ENCODE data around the gene ERFE. TPM values are rescaled to one million over a fixed set of nuclear protein-coding genes. Genes with fewer than 3 reads are reported as not detected.

ERFE gene
- total and polyA plus RNA-seq, 8 donors, result 0.13 to 1.1 (median 0.82) TPM; not detected in 4

DNA sequence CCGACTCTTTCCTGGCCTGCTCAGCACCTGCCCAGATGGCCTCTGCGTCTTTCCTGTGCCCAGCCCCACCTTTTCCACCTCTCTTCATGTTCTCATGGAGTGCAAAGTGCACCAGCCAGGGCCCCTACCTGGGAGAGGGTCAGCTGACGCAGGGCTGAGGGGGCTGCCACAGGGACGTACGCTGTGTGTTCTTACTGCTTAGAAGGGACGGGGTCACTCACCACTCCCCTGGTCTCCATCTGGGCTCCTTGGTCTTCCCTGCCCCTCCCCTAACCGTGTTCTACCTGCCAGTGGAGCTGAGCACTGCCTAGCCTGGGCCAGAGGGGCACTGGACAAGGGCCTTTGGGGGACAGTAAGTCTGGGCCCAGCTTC lies 8.6 kb downstream of the ERFE start:
- no peak overlapping the region for H3K27ac ChIP-seq
- peak; percentile 1 to 9 for DNase-seq
- TF ChIP-seq POLR2AphosphoS5 (IDR thresholded peaks at IDR 0.05), result no peak
- no peak for TF ChIP-seq POLR2A (IDR thresholded peaks at IDR 0.05)
- no peak for TF ChIP-seq EP300 (IDR thresholded peaks at IDR 0.05)
- TF ChIP-seq, protein P1, sequence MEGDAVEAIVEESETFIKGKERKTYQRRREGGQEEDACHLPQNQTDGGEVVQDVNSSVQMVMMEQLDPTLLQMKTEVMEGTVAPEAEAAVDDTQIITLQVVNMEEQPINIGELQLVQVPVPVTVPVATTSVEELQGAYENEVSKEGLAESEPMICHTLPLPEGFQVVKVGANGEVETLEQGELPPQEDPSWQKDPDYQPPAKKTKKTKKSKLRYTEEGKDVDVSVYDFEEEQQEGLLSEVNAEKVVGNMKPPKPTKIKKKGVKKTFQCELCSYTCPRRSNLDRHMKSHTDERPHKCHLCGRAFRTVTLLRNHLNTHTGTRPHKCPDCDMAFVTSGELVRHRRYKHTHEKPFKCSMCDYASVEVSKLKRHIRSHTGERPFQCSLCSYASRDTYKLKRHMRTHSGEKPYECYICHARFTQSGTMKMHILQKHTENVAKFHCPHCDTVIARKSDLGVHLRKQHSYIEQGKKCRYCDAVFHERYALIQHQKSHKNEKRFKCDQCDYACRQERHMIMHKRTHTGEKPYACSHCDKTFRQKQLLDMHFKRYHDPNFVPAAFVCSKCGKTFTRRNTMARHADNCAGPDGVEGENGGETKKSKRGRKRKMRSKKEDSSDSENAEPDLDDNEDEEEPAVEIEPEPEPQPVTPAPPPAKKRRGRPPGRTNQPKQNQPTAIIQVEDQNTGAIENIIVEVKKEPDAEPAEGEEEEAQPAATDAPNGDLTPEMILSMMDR (IDR thresholded peaks at IDR 0.05), result no peak
- H3K36me3 ChIP-seq, result peaks cover 13 to 57% (median 51%) of the 10 kb centered on the region in 4 donors
- H3K9me3 ChIP-seq, result no peaks in the 10 kb centered on the region
- H3K4me3 ChIP-seq, result no peak overlapping the region
- intact Hi-C loops (cut with DNase I; ENCODE audit: low total_unique reads), result no loop called here
- 87 to 93% (median 89%) methylated on average over 3 to 7 of the region's 7 CpGs for WGBS, 5 donors
- peaks cover 0 to 30% (median 21%) of the 10 kb centered on the region in 3 donors for H3K27me3 ChIP-seq
- H3K4me1 ChIP-seq, result peaks cover 32 to 48% (median 38%) of the 10 kb centered on the region in 4 donors

DNA sequence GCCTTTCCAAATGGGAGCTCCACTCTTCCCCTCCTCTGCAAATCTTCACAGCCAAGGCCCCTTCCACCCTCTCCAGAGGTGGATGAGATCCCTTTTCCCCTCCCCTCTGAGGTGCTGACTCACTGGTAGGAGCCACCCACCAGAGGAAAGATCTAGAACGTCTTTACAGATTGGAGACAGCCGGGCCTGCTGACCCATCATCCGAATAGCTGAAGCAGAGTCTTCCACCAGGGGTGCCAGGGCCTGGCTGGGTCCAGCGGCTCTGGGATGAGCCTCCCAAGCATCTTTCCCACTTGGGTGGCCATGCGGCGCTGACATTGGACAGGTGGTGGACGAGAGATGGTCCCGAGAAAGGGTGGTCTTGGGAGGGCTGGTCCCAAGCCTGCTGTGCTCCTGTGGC lies 9.0 kb downstream of the ERFE start:
- no peak for TF ChIP-seq EP300 (IDR thresholded peaks at IDR 0.05)
- H3K36me3 ChIP-seq, result peaks cover 17 to 61% (median 56%) of the 10 kb centered on the region in 4 donors
- intact Hi-C loops (cut with DNase I; ENCODE audit: low total_unique reads), result no loop called here
- 82 to 91% (median 86%) methylated on average over 7 to 8 of the region's 8 CpGs for WGBS, 5 donors
- no peak overlapping the region for H3K4me3 ChIP-seq
- peak overlapping the region in 3 of 5 donors; percentile 11 to 82 (median 75) for H3K27ac ChIP-seq
- H3K27me3 ChIP-seq, result peaks cover 0 to 26% (median 17%) of the 10 kb centered on the region in 3 donors
- peak; percentile 4 to 15 for DNase-seq
- H3K9me3 ChIP-seq, result no peaks in the 10 kb centered on the region
- peaks cover 32 to 48% (median 38%) of the 10 kb centered on the region in 4 donors for H3K4me1 ChIP-seq

DNA sequence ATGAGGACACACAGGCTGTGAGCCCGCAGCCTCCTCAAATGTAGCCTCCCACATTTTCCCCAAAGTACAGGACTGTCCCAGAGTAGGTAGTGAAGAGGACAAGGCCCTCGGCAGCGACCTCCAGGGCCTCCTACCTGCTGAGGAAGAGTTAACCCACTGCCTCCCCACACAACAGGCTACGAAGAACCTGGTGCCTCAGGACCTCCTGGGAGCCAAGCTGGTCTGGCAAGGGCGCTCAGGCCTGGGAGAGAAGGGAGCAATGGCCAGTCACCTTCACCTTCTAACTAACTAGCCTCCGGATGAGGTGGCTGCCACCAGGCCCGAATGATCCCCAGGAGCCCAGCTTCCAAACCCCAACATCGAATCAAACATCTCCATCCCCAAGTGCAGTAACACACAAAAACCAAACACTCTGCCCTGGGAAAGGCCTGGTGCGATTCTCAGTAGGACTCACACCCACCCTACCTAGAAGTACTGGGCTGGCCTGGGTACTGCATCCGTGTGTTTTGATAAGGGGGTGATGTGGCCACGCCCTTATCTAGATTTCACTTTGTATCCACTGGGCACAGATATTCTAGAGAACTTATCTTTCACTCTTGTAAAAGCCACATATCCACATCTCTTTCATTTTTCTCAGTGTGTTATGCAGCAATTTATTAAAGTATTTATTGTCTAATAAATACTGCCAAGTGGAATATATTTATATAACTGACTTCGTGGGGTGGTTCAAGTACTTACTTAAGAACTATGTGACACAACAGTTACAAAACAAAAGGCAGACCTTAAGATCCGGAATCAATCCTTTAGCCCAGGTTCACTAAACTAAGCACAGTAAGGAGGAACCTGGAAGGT lies 9.7 kb downstream of the ERFE start:
- Histone ChIP-seq H3K36me3 (peaks cover 24 to 68% (median 62%) of the 10 kb centered on the region in 4 donors), H3K9me3 (no peaks in the 10 kb centered on the region), H3K4me1 (peaks cover 30 to 42% (median 35%) of the 10 kb centered on the region in 4 donors), H3K27me3 (peaks cover 0 to 19% (median 10%) of the 10 kb centered on the region in 3 donors), H3K27ac (peak overlapping the region in 4 of 5 donors; percentile 60 to 82 (median 76)), H3K4me3 (no peak overlapping the region)
- intact Hi-C loops (cut with DNase I; ENCODE audit: low total_unique reads), result no loop called here
- WGBS, 5 donors, result 74 to 85% (median 76%) methylated on average over 11 to 13 of the region's 13 CpGs
- TF ChIP-seq POLR2AphosphoS5 (IDR thresholded peaks at IDR 0.05) (no peak), EP300 (IDR thresholded peaks at IDR 0.05) (no peak), POLR2A (IDR thresholded peaks at IDR 0.05) (no peak)
- TF ChIP-seq, protein P1 (IDR thresholded peaks at IDR 0.05), result no peak
- peak in 1 of 2 donors; percentile 1 for DNase-seq

DNA sequence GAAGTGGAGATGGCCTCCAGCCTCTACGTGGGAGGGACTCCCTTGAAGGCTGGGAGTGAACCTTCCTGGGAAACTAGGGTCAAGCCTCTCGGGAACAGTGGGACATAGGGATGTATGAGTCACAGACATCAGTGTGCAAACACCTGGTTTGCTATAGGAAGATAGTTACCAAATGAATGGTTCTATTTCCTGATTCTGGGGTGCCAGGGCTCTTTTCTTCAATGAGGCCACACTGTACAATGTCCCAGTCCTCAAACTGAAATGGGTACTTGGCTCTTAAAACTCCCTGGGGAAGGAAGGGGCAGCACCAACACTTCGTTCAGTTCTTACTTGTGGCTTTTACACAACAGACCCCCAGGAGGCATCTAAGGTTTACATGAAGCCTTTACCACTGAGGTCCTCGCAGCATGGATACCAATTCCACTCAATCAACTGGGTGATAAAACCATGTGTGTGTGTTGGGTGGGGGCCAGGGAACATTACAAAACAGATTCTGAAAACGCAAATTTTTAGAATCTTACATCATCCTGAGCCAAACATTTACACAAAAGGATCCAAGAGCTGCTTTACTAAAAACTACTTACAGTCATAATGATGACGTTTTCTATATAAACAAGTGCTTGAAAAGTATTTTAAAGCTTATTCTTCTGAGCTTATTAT lies 10.4 kb downstream of the ERFE start:
- peaks cover 31 to 75% (median 70%) of the 10 kb centered on the region in 4 donors for H3K36me3 ChIP-seq
- peak in 1 of 2 donors; percentile 72 for DNase-seq

More for the DNA sequence above, 10.4 kb downstream of the ERFE start:
- Histone ChIP-seq H3K27ac (peak overlapping the region; percentile 59 to 82 (median 75)), H3K4me3 (no peak overlapping the region), H3K9me3 (no peaks in the 10 kb centered on the region), H3K4me1 (peaks cover 23 to 35% (median 27%) of the 10 kb centered on the region in 4 donors), H3K27me3 (peaks cover 0 to 12% (median 3%) of the 10 kb centered on the region in 3 donors)
- TF ChIP-seq POLR2A (IDR thresholded peaks at IDR 0.05) (no peak), EP300 (IDR thresholded peaks at IDR 0.05) (no peak), POLR2AphosphoS5 (IDR thresholded peaks at IDR 0.05) (peak in 1 of 3 donors; percentile 27)
- TF ChIP-seq, protein P1 (IDR thresholded peaks at IDR 0.05), result no peak
- intact Hi-C loops (cut with DNase I; ENCODE audit: low total_unique reads), result no loop called here
- 35 to 57% (median 49%) methylated on average over 6 of the region's 6 CpGs for WGBS, 5 donors

Measured in stomach (tissue), 9 donors.